GM15510 (cell line): ENCODE data around the gene GBP1.

ENCODE experiments used
- POLR2A ChIP-seq: IDR thresholded peaks from 3 replicates; pipeline ENCODE4 v1.6.1; 2011; ENCODE audit warnings: borderline replicate concordance; ENCODE audit not compliant: insufficient read length; ENCODE audit errors: extremely low read depth

The GBP1 gene

GRCh38 chr1:89022167-89022959 is 42.6 kb downstream of the GBP1 start, which contains the start of gene GBP3:
Gene GBP3 (minus strand): TSS chr1:89022866. CDS start chr1:89020721, 2,145 bp downstream.
- no peak for TF ChIP-seq POLR2A

GRCh38 chr1:89008511-89008910 is 56.5 kb downstream of the GBP1 start:
- no peak for TF ChIP-seq POLR2A

- TF ChIP-seq POLR2A, result no peak
Measured at GRCh38 chr1:89005286-89006151, 59.5 kb downstream of the GBP1 start.
